Superior temporal gyrus (tissue), 1 donor: Measurements from ENCODE around the gene STIP1.
A peak's percentile ranks its signal among the peaks of the same experiment; 100 is the strongest.

ENCODE experiments used
- DNase-seq: peaks from one replicate; pipeline ENCODE4 v3.0.0-alpha.2; 2016; ENCODE audit errors: extremely low spot score

The STIP1 gene

GRCh38 chr11:64198511-64198910 is 12.5 kb downstream of the STIP1 start:
- DNase-seq: no peak

GRCh38 chr11:64201543-64201942 is 15.6 kb downstream of the STIP1 start:
- DNase-seq: no peak

- DNase-seq: no peak
Observed at GRCh38 chr11:64202992-64203391, 17.0 kb downstream of the STIP1 start.

GRCh38 chr11:64203421-64204079 is 17.6 kb downstream of the STIP1 start:
- no peak for DNase-seq

- DNase-seq: no peak
Observed at GRCh38 chr11:64204080-64204440, 18.1 kb downstream of the STIP1 start.

- DNase-seq: peak; percentile 95
Observed at GRCh38 chr11:64204464-64204989, 18.6 kb downstream of the STIP1 start.

GRCh38 chr11:64206457-64207255 is 20.7 kb downstream of the STIP1 start, which contains the start of gene FERMT3:
FERMT3 (plus strand) TSS chr11:64206721; CDS start chr11:64207365, 644 bp downstream.
- no peak for DNase-seq

GRCh38 chr11:64207256-64208085 is 21.5 kb downstream of the STIP1 start:
- DNase-seq: no peak

GRCh38 chr11:64208086-64208795 is 22.3 kb downstream of the STIP1 start:
- no peak for DNase-seq

GRCh38 chr11:64208796-64209562 is 23.0 kb downstream of the STIP1 start:
- DNase-seq: no peak

- no peak for DNase-seq
Observed at GRCh38 chr11:64209563-64209843, 23.5 kb downstream of the STIP1 start.

GRCh38 chr11:64210301-64211020 is 24.5 kb downstream of the STIP1 start:
- DNase-seq: no peak

- DNase-seq: no peak
Observed at GRCh38 chr11:64211181-64211872, 25.4 kb downstream of the STIP1 start.

- no peak for DNase-seq
Observed at GRCh38 chr11:64216879-64217278, 30.9 kb downstream of the STIP1 start.

GRCh38 chr11:64218628-64219353 is 32.8 kb downstream of the STIP1 start:
- DNase-seq: no peak

GRCh38 chr11:64219354-64219684 is 33.3 kb downstream of the STIP1 start:
- DNase-seq: no peak

GRCh38 chr11:64219755-64220154 is 33.8 kb downstream of the STIP1 start:
- DNase-seq: no peak

GRCh38 chr11:64220271-64220670 is 34.3 kb downstream of the STIP1 start:
- no peak for DNase-seq

GRCh38 chr11:64220798-64221197 is 34.8 kb downstream of the STIP1 start:
- no peak for DNase-seq
